ENCODE data around the gene KCND1. TPM values are rescaled to one million over a fixed set of nuclear protein-coding genes. Genes with fewer than 3 reads are reported as not detected.

Gene KCND1
- total RNA-seq, 3 donors from 2014 or later, result 0.66 to 1.2 (median 0.96) TPM

DNA sequence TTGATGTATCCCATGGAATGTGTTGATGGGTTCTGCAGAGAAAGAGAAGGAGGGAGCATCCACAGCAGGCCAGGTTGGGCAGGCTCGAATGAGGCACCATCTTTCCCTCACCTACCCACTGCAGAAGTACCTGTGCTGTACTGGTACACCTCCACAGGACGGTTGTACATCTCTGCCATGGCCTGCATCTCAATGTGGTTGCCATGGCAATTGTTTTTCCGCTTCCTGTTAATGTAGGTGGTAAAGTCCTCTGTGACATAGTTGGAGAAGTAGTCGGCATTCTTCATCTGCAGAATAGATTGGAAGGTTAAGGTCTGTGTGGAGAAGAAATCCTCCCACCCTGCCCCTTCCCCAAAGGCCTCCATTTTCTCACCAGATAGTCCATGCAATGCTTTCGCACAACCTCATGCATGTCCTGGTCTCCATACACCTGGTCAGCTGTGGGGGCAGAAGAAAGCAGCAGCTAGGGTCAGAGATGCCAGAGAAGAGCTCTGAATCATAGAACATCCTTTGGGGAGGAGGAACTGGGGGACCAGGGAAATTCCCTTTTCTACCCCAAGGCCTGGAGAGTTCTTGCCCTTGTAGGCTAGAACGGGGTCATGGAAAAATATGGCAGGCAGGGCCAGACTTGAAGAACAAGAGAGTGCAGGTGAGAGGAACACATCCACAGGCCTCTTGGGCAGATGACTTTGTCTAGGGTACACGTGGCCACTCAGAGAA is 36.9 kb downstream of the KCND1 start:
- H3K4me1 ChIP-seq, result no peaks in the 10 kb centered on the region
- no peak for TF ChIP-seq POLR2AphosphoS5 (IDR thresholded peaks at IDR 0.05)
- no peak for TF ChIP-seq CTCF (IDR thresholded peaks at IDR 0.05)
- no peak for TF ChIP-seq POLR2A (IDR thresholded peaks at IDR 0.05)
- H3K27me3 ChIP-seq, result peaks cover 0 to 37% of the 10 kb centered on the region in 2 donors
- H3K4me3 ChIP-seq, result no peak overlapping the region
- intact Hi-C loops (cut with DNase I; ENCODE audit: low total_unique reads), result no loop called here
- H3K27ac ChIP-seq, result no peak overlapping the region
- no peaks in the 10 kb centered on the region for H3K9me3 ChIP-seq
- no peak for DNase-seq (ENCODE audit: low spot score in 2 of 2)
- no peaks in the 10 kb centered on the region for H3K36me3 ChIP-seq

- intact Hi-C loops (cut with DNase I; ENCODE audit: low total_unique reads), result no loop called here
- Histone ChIP-seq H3K27ac (no peak overlapping the region), H3K4me1 (no peaks in the 10 kb centered on the region), H3K4me3 (no peak overlapping the region), H3K9me3 (no peaks in the 10 kb centered on the region), H3K27me3 (peaks cover 0 to 27% of the 10 kb centered on the region in 2 donors), H3K36me3 (no peaks in the 10 kb centered on the region)
- TF ChIP-seq POLR2AphosphoS5 (IDR thresholded peaks at IDR 0.05), result no peak
- TF ChIP-seq CTCF (IDR thresholded peaks at IDR 0.05), result no peak
- TF ChIP-seq POLR2A (IDR thresholded peaks at IDR 0.05), result no peak
- no peak for DNase-seq (ENCODE audit: low spot score in 2 of 2)
These were observed 37.9 kb downstream of the KCND1 start for GRCh38 chrX:48933757-48934156.

DNA sequence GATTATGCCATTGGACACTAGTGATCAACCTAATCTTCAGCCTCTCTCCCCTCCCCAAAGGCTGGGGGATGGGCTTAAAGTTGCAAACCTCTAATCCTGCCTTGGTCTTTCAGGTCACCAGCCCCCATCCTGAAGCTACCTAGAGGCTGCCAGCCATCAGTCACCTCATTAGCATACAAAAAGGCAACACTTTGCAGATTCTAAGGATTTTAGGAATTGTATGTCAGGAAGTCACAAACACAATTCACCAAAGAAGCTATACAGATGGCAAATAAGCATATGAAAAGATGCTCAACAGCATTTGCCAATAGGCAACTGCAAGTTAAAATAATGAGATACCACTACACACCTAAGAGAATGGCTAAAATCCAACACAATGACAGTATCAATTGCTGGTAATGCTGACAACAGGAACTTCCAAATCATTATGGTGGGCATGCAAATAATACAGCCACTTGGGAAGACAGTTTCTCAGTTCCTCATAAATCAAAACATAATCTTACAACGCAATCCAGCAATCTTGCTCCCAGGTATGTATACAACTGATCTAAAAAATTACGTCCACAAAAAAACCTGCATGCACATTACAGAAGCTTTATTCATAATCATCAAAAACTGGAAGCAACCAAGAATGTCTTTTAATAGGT is 43.8 kb downstream of the KCND1 start:
- Histone ChIP-seq H3K4me3 (no peak overlapping the region), H3K36me3 (no peaks in the 10 kb centered on the region), H3K4me1 (no peaks in the 10 kb centered on the region), H3K27me3 (peaks cover 0 to 19% of the 10 kb centered on the region in 2 donors), H3K9me3 (no peaks in the 10 kb centered on the region), H3K27ac (no peak overlapping the region)
- TF ChIP-seq CTCF (IDR thresholded peaks at IDR 0.05) (no peak), POLR2AphosphoS5 (IDR thresholded peaks at IDR 0.05) (no peak), POLR2A (IDR thresholded peaks at IDR 0.05) (no peak)
- DNase-seq (ENCODE audit: low spot score in 2 of 2), result no peak
- intact Hi-C loops (cut with DNase I; ENCODE audit: low total_unique reads), result no loop called here

DNA sequence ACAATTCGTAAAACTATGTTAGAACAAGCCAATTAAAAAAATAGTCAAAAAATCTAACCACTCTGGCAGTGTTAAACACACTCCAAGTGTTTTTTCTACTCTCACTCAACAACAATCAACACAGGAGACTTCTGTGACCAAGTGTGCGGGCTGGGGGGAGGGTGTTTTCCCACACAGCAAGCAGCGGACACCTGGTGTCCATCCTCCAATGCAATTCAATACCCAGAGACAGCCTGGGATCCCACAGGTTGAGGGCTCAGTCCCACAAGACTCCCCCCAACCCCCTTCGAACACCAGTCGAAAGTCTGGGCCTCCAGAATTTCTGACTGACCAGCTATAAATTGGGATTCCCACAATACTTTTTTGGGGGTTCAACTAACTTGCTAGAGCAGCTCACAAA is 44.5 kb downstream of the KCND1 start:
- DNase-seq (ENCODE audit: low spot score in 2 of 2), result no peak
- no peak for TF ChIP-seq POLR2AphosphoS5 (IDR thresholded peaks at IDR 0.05)
- no peak for TF ChIP-seq POLR2A (IDR thresholded peaks at IDR 0.05)
- no peak for TF ChIP-seq CTCF (IDR thresholded peaks at IDR 0.05)
- Histone ChIP-seq H3K36me3 (no peaks in the 10 kb centered on the region), H3K4me3 (no peak overlapping the region), H3K9me3 (no peaks in the 10 kb centered on the region), H3K4me1 (no peaks in the 10 kb centered on the region), H3K27me3 (peaks cover 0 to 26% of the 10 kb centered on the region in 2 donors), H3K27ac (no peak overlapping the region)
- intact Hi-C loops (cut with DNase I; ENCODE audit: low total_unique reads), result no loop called here

- intact Hi-C loops (cut with DNase I; ENCODE audit: low total_unique reads), result no loop called here
- H3K36me3 ChIP-seq, result no peaks in the 10 kb centered on the region
- H3K27ac ChIP-seq, result no peak overlapping the region
- no peak for TF ChIP-seq CTCF (IDR thresholded peaks at IDR 0.05)
- TF ChIP-seq POLR2A (IDR thresholded peaks at IDR 0.05), result no peak
- no peak for TF ChIP-seq POLR2AphosphoS5 (IDR thresholded peaks at IDR 0.05)
- no peak for DNase-seq (ENCODE audit: low spot score in 2 of 2)
- H3K4me1 ChIP-seq, result no peaks in the 10 kb centered on the region
- H3K9me3 ChIP-seq, result no peaks in the 10 kb centered on the region
- H3K4me3 ChIP-seq, result no peak overlapping the region
- peaks cover 0 to 40% of the 10 kb centered on the region in 2 donors for H3K27me3 ChIP-seq
These were observed 47.4 kb downstream of the KCND1 start for GRCh38 chrX:48924270-48924669.

Measured in breast epithelium (tissue), 4 donors.